Measurements from ENCODE around the gene QSOX1. TPM values are rescaled to one million over a fixed set of nuclear protein-coding genes. Genes with fewer than 3 reads are reported as not detected.
"Not testable (repeated sequence)": the region's sequence is repeated elsewhere in the genome, so short reads cannot be mapped to it uniquely, and the experiment has no call there.

QSOX1 gene
- total RNA-seq, 4 donors from 2014 or later: 104 to 138 (median 107) TPM

DNA sequence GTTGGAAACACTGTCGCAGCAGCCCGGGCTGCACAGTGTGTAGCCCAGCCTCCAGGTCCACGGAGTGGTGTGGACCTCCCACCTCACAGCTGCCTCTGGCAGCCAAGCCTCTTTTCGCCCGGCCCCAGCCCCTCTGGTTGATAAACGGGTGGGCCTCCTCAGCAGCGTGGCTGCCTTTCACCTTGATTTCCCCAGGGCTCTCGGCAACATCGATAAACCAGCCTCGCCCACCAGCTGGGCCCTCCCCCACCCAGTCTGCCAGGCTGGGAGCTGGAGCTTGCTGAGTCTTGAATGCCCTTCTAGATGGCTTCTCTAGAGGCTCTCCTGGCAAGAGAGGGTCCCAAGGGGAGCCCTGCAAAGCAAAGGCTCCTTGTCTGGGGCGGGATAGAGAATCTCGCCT, 44.3 kb downstream of the QSOX1 start:
- Histone ChIP-seq H3K4me1 (no peaks in the 10 kb centered on the region), H3K9me3 (no peaks in the 10 kb centered on the region), H3K27ac (replicated peaks in 1 of 4) (no peak overlapping the region), H3K36me3 (peaks cover 17 to 51% (median 44%) of the 10 kb centered on the region in 4 donors), H3K27me3 (no peaks in the 10 kb centered on the region), H3K4me3 (no peak overlapping the region)
- TF ChIP-seq POLR2A (IDR thresholded peaks at IDR 0.05; ENCODE audit: low read depth) (no peak), CTCF (IDR thresholded peaks at IDR 0.05) (no peak), POLR2AphosphoS5 (IDR thresholded peaks at IDR 0.05) (no peak), EP300 (IDR thresholded peaks at IDR 0.05) (no peak)
- intact Hi-C loops (cut with DNase I): no loop called here
- WGBS: 93% methylated on average over 12 of the region's 12 CpGs
- no peak for DNase-seq (ENCODE audit: extremely low spot score)

DNA sequence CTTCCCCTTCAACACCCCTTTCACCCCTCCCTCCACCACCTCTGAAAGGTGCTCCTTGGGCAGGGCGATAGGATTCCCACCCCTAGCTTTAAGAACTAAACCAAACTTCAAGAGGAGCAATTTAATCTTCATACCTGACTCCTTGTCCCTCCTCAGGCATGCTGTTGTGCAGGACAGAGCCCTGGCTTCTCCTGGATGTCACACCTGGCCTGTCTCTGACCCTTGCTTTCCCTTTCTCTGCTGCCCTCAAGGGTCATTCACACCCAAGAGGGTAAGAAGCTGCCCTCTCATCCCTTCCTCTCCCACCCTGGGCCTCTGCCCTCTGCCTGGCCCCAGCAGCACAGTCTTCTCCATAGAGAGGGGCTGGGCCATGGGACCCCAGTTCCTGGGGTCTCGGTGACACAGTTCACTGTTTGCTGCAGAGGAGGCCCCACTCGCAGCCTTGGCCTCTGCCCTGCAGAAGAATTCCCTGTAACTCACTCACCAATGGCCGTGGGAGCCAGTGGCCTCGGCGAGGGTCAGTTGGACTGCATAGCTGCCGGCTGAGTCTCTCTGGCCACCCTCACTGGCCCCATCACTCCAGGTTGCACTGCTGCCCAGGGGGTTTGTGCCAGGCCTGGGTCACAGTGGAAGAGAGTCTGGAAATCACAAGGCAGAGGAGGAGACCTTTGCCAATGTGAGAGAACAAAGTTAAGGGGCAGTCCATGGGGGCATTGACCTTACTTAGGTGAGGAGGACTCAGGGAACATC, 47.0 kb downstream of the QSOX1 start:
- Histone ChIP-seq H3K9me3 (no peaks in the 10 kb centered on the region), H3K36me3 (peaks cover 2 to 25% (median 19%) of the 10 kb centered on the region in 4 donors), H3K4me1 (no peaks in the 10 kb centered on the region), H3K4me3 (no peak overlapping the region), H3K27ac (replicated peaks in 1 of 4) (no peak overlapping the region), H3K27me3 (no peaks in the 10 kb centered on the region)
- TF ChIP-seq EP300 (IDR thresholded peaks at IDR 0.05) (no peak), POLR2AphosphoS5 (IDR thresholded peaks at IDR 0.05) (no peak), POLR2A (IDR thresholded peaks at IDR 0.05; ENCODE audit: low read depth) (no peak), CTCF (IDR thresholded peaks at IDR 0.05) (no peak)
- intact Hi-C loops (cut with DNase I): no loop called here
- DNase-seq (ENCODE audit: extremely low spot score): no peak
- WGBS: 95% methylated on average over 4 of the region's 7 CpGs

DNA sequence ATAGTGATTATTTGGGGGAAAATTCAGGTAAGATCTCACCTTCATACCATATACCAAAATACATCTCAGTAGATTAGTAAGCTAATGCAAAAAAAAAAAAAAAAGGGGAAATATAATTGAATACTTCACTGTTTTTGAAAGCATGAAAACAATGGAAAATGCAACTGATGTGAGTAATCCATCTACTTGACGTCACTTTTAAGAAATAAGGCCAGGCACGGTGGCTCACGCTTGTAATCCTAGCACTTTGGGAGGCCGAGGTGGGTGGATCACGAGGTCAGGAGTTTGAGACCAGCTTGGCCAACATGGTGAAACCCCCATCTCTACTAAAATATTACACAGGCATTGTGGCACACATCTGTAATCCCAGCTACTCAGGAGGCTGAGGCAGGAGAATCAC, 47.9 kb downstream of the QSOX1 start:
- H3K27me3 ChIP-seq; H3K4me3 ChIP-seq; H3K27ac ChIP-seq (replicated peaks in 1 of 4); H3K4me1 ChIP-seq; intact Hi-C loops (cut with DNase I); DNase-seq (ENCODE audit: extremely low spot score); H3K9me3 ChIP-seq: not testable (repeated sequence)
- WGBS: 86% methylated on average over 5 of the region's 5 CpGs
- H3K36me3 ChIP-seq: peaks cover 0 to 16% (median 11%) of the 10 kb centered on the region in 4 donors

- Histone ChIP-seq H3K36me3 (peaks cover 0 to under 1% (median 0%) of the 10 kb centered on the region in 4 donors), H3K27me3 (no peaks in the 10 kb centered on the region), H3K27ac (replicated peaks in 1 of 4) (no peak overlapping the region), H3K9me3 (no peaks in the 10 kb centered on the region), H3K4me1 (no peaks in the 10 kb centered on the region), H3K4me3 (no peak overlapping the region)
- intact Hi-C loops (cut with DNase I): no loop called here
- 85% methylated on average over 6 of the region's 6 CpGs for WGBS
- TF ChIP-seq EP300 (IDR thresholded peaks at IDR 0.05): no peak
- TF ChIP-seq CTCF (IDR thresholded peaks at IDR 0.05): no peak
- no peak for DNase-seq (ENCODE audit: extremely low spot score)
Measured at GRCh38 chr1:180204231-180204630, 49.6 kb downstream of the QSOX1 start.

GRCh38 chr1:180206581-180206980, 51.9 kb downstream of the QSOX1 start:
- Histone ChIP-seq H3K36me3 (no peaks in the 10 kb centered on the region), H3K9me3 (no peaks in the 10 kb centered on the region), H3K27me3 (peaks cover 0 to 10% (median 0%) of the 10 kb centered on the region in 4 donors), H3K4me1 (no peaks in the 10 kb centered on the region), H3K4me3 (no peak overlapping the region), H3K27ac (replicated peaks in 1 of 4) (no peak overlapping the region)
- TF ChIP-seq POLR2AphosphoS5 (IDR thresholded peaks at IDR 0.05): no peak
- TF ChIP-seq EP300 (IDR thresholded peaks at IDR 0.05): no peak
- TF ChIP-seq CTCF (IDR thresholded peaks at IDR 0.05): no peak
- no peak for TF ChIP-seq POLR2A (IDR thresholded peaks at IDR 0.05; ENCODE audit: low read depth)
- intact Hi-C loops (cut with DNase I): no loop called here
- 94% methylated on average over 3 of the region's 3 CpGs for WGBS
- DNase-seq (ENCODE audit: extremely low spot score): no peak

All from esophagus muscularis mucosa (tissue), 4 donors.